Activated T-helper 1 cell treated with anti-CD3 and anti-CD28 coated beads, Interleukin-2, amount 50 U/mL, for 16 hours (primary cell): Measurements from ENCODE around the gene KCNK7.
"Not testable (repeated sequence)": the region's sequence is repeated elsewhere in the genome, so short reads cannot be mapped to it uniquely, and the experiment has no call there.

Source experiments
- DNase-seq, 2 donors: peaks; one replicate each; pipeline ENCODE4 v3.0.0-alpha.2; 2020; ENCODE audit warnings: low read depth in 1 of 2, low spot score in 1 of 2

The KCNK7 gene

GRCh38 chr11:65595543-65596281 is at the start of gene KCNK7:
Gene KCNK7, minus strand, starts transcription at chr11:65595800. Its CDS starts 28 bp downstream, at chr11:65595772.
- no peak for DNase-seq

GRCh38 chr11:65644837-65645236 is 49.2 kb upstream of the KCNK7 start:
- no peak for DNase-seq

GRCh38 chr11:65643971-65644370 is 48.4 kb upstream of the KCNK7 start:
- DNase-seq: no peak

GRCh38 chr11:65642014-65642671 is 46.5 kb upstream of the KCNK7 start:
- DNase-seq: no peak

- no peak for DNase-seq
Observed at GRCh38 chr11:65641297-65642013, 45.9 kb upstream of the KCNK7 start.

- DNase-seq: no peak
Observed at GRCh38 chr11:65640483-65641296, 45.1 kb upstream of the KCNK7 start.

GRCh38 chr11:65639623-65640482 is 44.3 kb upstream of the KCNK7 start:
- DNase-seq: peak; percentile 44 to 49

- DNase-seq: not testable (repeated sequence)
Observed at GRCh38 chr11:65639228-65639597, 43.6 kb upstream of the KCNK7 start.

GRCh38 chr11:65637794-65638419 is 42.3 kb upstream of the KCNK7 start, which contains the start of gene SIPA1:
Gene SIPA1, plus strand, starts transcription at chr11:65638101. Its CDS starts 2,821 bp downstream, at chr11:65640922.
- DNase-seq: peak; percentile 47 to 59

GRCh38 chr11:65637032-65637557 is 41.5 kb upstream of the KCNK7 start:
- DNase-seq: no peak

- no peak for DNase-seq
Observed at GRCh38 chr11:65636108-65637031, 40.8 kb upstream of the KCNK7 start.

GRCh38 chr11:65634905-65635731 is 39.5 kb upstream of the KCNK7 start:
- no peak for DNase-seq

- DNase-seq: no peak
Observed at GRCh38 chr11:65634440-65634839, 38.8 kb upstream of the KCNK7 start.

- DNase-seq: no peak
Observed at GRCh38 chr11:65634109-65634436, 38.5 kb upstream of the KCNK7 start.

- no peak for DNase-seq
Observed at GRCh38 chr11:65633390-65634108, 37.9 kb upstream of the KCNK7 start.

GRCh38 chr11:65630215-65630614 is 34.6 kb upstream of the KCNK7 start:
- DNase-seq: no peak

- no peak for DNase-seq
Observed at GRCh38 chr11:65629579-65629978, 34.0 kb upstream of the KCNK7 start.
